Measurements from ENCODE around the gene UAP1L1.

DNA sequence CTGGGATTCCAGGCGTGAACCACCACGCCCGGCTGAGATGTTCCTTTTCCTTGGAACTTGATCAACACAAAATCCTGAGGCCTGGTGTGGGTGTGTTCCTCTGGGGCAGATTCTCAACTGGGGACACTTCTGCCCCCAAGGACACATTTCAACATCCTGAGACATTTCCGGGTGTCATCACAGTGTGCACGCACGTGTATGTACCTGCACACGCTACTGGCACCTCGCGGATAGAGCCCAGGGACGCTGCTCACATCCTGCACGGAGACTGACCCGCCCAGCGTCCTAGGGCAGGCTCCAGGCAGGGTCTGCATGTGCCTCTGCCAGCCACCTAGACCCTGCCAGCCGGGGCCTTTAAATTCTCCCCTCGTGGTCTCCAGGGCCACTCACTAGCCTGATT lies 14.9 kb upstream of the UAP1L1 start:
- TF ChIP-seq, protein P1, sequence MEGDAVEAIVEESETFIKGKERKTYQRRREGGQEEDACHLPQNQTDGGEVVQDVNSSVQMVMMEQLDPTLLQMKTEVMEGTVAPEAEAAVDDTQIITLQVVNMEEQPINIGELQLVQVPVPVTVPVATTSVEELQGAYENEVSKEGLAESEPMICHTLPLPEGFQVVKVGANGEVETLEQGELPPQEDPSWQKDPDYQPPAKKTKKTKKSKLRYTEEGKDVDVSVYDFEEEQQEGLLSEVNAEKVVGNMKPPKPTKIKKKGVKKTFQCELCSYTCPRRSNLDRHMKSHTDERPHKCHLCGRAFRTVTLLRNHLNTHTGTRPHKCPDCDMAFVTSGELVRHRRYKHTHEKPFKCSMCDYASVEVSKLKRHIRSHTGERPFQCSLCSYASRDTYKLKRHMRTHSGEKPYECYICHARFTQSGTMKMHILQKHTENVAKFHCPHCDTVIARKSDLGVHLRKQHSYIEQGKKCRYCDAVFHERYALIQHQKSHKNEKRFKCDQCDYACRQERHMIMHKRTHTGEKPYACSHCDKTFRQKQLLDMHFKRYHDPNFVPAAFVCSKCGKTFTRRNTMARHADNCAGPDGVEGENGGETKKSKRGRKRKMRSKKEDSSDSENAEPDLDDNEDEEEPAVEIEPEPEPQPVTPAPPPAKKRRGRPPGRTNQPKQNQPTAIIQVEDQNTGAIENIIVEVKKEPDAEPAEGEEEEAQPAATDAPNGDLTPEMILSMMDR (IDR thresholded peaks at IDR 0.05): no peak
- no peak for TF ChIP-seq POLR2A (IDR thresholded peaks at IDR 0.05)
